ENCODE results near the gene ZNF215.

- TF ChIP-seq POLR2A (IDR thresholded peaks at IDR 0.05) (no peak), CTCF (IDR thresholded peaks at IDR 0.05) (no peak), POLR2AphosphoS5 (IDR thresholded peaks at IDR 0.05) (no peak), EP300 (IDR thresholded peaks at IDR 0.05) (no peak)
Measured at GRCh38 chr11:6900327-6900999, 25.8 kb upstream of the ZNF215 start.
